Kidney epithelial cell (primary cell): ENCODE data around the gene MED28. TPM values are rescaled to one million over a fixed set of nuclear protein-coding genes. Genes with fewer than 3 reads are reported as not detected.
"Not testable (repeated sequence)": the region's sequence is repeated elsewhere in the genome, so short reads cannot be mapped to it uniquely, and the experiment has no call there.

Experiments used
- DNase-seq: peaks from one replicate; pipeline ENCODE4 v3.0.0-alpha.2; 2010; ENCODE audit warnings: low read depth
- H3K27me3 ChIP-seq: 2 replicates; pipeline ENCODE4 v1.6.0; 2011; ENCODE audit warnings: low read length; ENCODE audit not compliant: control insufficient read depth, insufficient read depth
- H3K36me3 ChIP-seq: 2 replicates; pipeline ENCODE4 v1.5.1; 2011; ENCODE audit warnings: low read length; ENCODE audit not compliant: control insufficient read depth, insufficient read depth
- H3K4me3 ChIP-seq: 2 replicates; pipeline ENCODE4 v1.5.1; 2011; ENCODE audit warnings: low read depth, mild to moderate bottlenecking, control low read depth, low read length
- CTCF ChIP-seq: IDR thresholded peaks from 2 replicates; pipeline ENCODE4 v1.5.1; 2011; ENCODE audit warnings: mild to moderate bottlenecking, moderate library complexity, low read length, control low read depth, inconsistent platforms; ENCODE audit not compliant: insufficient read depth, poor library complexity, severe bottlenecking
- total RNA-seq: library from RNA; depleted of rRNA; stranded (reverse); fragments of >200 nt; gene quantifications from 2 replicates; pipeline ENCODE4 v1.2.3, GENCODE V29; 2015

The MED28 gene
- total RNA-seq, 1 donor from 2014 or later = 8.9 TPM

GRCh38 chr4:17647176-17647806, 32.9 kb downstream of the MED28 start:
- H3K27me3 ChIP-seq = no peaks in the 10 kb centered on the region

GRCh38 chr4:17647927-17648326, 33.5 kb downstream of the MED28 start:
- DNase-seq = no peak
- H3K4me3 ChIP-seq = no peak overlapping the region
- H3K36me3 ChIP-seq = no peaks in the 10 kb centered on the region
- TF ChIP-seq CTCF = peak; percentile 5
- no peaks in the 10 kb centered on the region for H3K27me3 ChIP-seq

More at GRCh38 chr4:17647176-17647806, 32.9 kb downstream of the MED28 start:
- Histone ChIP-seq H3K36me3 (no peaks in the 10 kb centered on the region), H3K4me3 (no peak overlapping the region)
- TF ChIP-seq CTCF = no peak
- no peak for DNase-seq

- DNase-seq = no peak
- no peak overlapping the region for H3K4me3 ChIP-seq
- no peaks in the 10 kb centered on the region for H3K36me3 ChIP-seq
- no peak for TF ChIP-seq CTCF
- H3K27me3 ChIP-seq = no peaks in the 10 kb centered on the region
Observed at GRCh38 chr4:17650406-17650805, 36.0 kb downstream of the MED28 start.

- DNase-seq = no peak
- no peak overlapping the region for H3K4me3 ChIP-seq
- H3K27me3 ChIP-seq = no peaks in the 10 kb centered on the region
- no peak for TF ChIP-seq CTCF
- H3K36me3 ChIP-seq = no peaks in the 10 kb centered on the region
Observed at GRCh38 chr4:17654701-17655100, 40.3 kb downstream of the MED28 start.

- no peak for DNase-seq
- no peak for TF ChIP-seq CTCF
- Histone ChIP-seq H3K36me3 (no peaks in the 10 kb centered on the region), H3K4me3 (no peak overlapping the region), H3K27me3 (no peaks in the 10 kb centered on the region)
Observed at GRCh38 chr4:17657090-17657489, 42.6 kb downstream of the MED28 start.

GRCh38 chr4:17657849-17658248, 43.4 kb downstream of the MED28 start:
- no peaks in the 10 kb centered on the region for H3K27me3 ChIP-seq
- no peaks in the 10 kb centered on the region for H3K36me3 ChIP-seq
- no peak overlapping the region for H3K4me3 ChIP-seq
- DNase-seq = no peak
- no peak for TF ChIP-seq CTCF

- H3K4me3 ChIP-seq, DNase-seq, H3K36me3 ChIP-seq, H3K27me3 ChIP-seq: not testable (repeated sequence)
Observed at GRCh38 chr4:17659196-17659595, 44.8 kb downstream of the MED28 start.
